ENCODE measurements around the gene GUCY2D. TPM values are rescaled to one million over a fixed set of nuclear protein-coding genes. Genes with fewer than 3 reads are reported as not detected.

The GUCY2D gene
- total and polyA plus RNA-seq, 8 donors, result 0.13 to 3.4 (median 0.73) TPM; not detected in 4

- peaks cover 0 to 45% of the 10 kb centered on the region in 2 donors for H3K27me3 ChIP-seq
- peaks cover 6 to 28% of the 10 kb centered on the region in 2 donors for H3K4me1 ChIP-seq
- DNase-seq (peak in 2 of 4 donors; percentile 68 to 85), ATAC-seq (peak; percentile 82)
- H3K4me3 ChIP-seq, result peak within 1 kb of the TSS; percentile 38 to 45
- peak within 1 kb of the TSS in 1 of 2 donors; percentile 67 for H3K27ac ChIP-seq
- TF ChIP-seq CTCF (IDR thresholded peaks at IDR 0.05), result no peak
- no peaks in the 10 kb centered on the region for H3K9me3 ChIP-seq
- intact Hi-C loops (cut with DNase I), result no loop called here
- no peaks in the 10 kb centered on the region for H3K36me3 ChIP-seq
Observed at GRCh38 chr17:8038954-8039610, 36.7 kb downstream of the GUCY2D start, which contains the start of gene ALOX15B. TSS of gene ALOX15B (plus strand) at chr17:8039059. CDS start at chr17:8039156, 97 bp downstream.

GRCh38 chr17:8039611-8040168 is 37.3 kb downstream of the GUCY2D start:
- peak overlapping the region in 1 of 2 donors; percentile 56 for H3K27ac ChIP-seq
- H3K4me3 ChIP-seq, result peak overlapping the region; percentile 38 to 45
- no peaks in the 10 kb centered on the region for H3K36me3 ChIP-seq
- peaks cover 0 to 39% of the 10 kb centered on the region in 2 donors for H3K27me3 ChIP-seq
- no peak for DNase-seq
- peak; percentile 15 for ATAC-seq
- H3K4me1 ChIP-seq, result peaks cover 6 to 28% of the 10 kb centered on the region in 2 donors
- H3K9me3 ChIP-seq, result no peaks in the 10 kb centered on the region
- intact Hi-C loops (cut with DNase I), result no loop called here
- TF ChIP-seq CTCF (IDR thresholded peaks at IDR 0.05), result no peak

GRCh38 chr17:8041249-8041928 is 39.0 kb downstream of the GUCY2D start:
- no peak overlapping the region for H3K4me3 ChIP-seq
- H3K36me3 ChIP-seq, result no peaks in the 10 kb centered on the region
- ATAC-seq (peak; percentile 76), DNase-seq (peak in 1 of 4 donors; percentile 51)
- TF ChIP-seq CTCF (IDR thresholded peaks at IDR 0.05), result peak; percentile 24 to 26
- peaks cover 0 to 36% of the 10 kb centered on the region in 2 donors for H3K27me3 ChIP-seq
- H3K4me1 ChIP-seq, result peaks cover 6 to 28% of the 10 kb centered on the region in 2 donors
- H3K27ac ChIP-seq, result peak overlapping the region; percentile 56 to 75
- intact Hi-C loops (cut with DNase I), result no loop called here
- no peaks in the 10 kb centered on the region for H3K9me3 ChIP-seq

DNA sequence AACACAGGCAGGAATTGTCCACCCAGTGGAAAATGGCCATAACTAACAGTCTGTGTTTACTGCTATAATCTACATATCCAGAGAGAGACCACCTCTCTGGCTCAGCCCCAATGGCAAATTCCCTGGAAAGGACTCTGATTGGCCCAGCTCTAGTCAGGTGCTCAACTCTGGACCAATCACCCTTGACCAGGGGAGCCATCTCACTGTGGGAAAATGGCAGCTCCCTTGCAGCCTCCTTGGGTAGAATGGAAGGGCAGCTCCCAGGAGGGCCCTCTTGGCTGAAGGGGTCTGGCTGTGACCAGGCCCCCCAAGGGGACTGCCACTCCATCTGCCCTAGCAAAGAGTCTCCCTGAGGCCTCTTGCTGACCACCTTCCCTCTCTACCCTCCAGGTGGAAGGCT is 39.6 kb downstream of the GUCY2D start:
- peak overlapping the region; percentile 56 to 75 for H3K27ac ChIP-seq
- H3K36me3 ChIP-seq, result no peaks in the 10 kb centered on the region
- H3K4me3 ChIP-seq, result no peak overlapping the region
- H3K27me3 ChIP-seq, result peaks cover 0 to 37% of the 10 kb centered on the region in 2 donors
- peaks cover 6 to 28% of the 10 kb centered on the region in 2 donors for H3K4me1 ChIP-seq
- no peak for TF ChIP-seq CTCF (IDR thresholded peaks at IDR 0.05)
- H3K9me3 ChIP-seq, result no peaks in the 10 kb centered on the region
- DNase-seq (no peak), ATAC-seq (no peak)
- intact Hi-C loops (cut with DNase I), result no loop called here

Data from left lung (tissue), 10 donors.